WTC11 (cell line): ENCODE measurements around the gene CMTR1.

Experiments used
- CREM ChIP-seq: sonication (generic); formaldehyde crosslinking; IDR thresholded peaks from 2 replicates; pipeline ENCODE4 v1.8.1; 2022; ENCODE audit warnings: mild to moderate bottlenecking, missing genetic modification reagents, moderate library complexity
- ETV6 ChIP-seq: sonication (generic); formaldehyde crosslinking; IDR thresholded peaks from 2 replicates; pipeline ENCODE4 v1.8.1; 2022; ENCODE audit warnings: mild to moderate bottlenecking, missing genetic modification reagents
- GABPB1 ChIP-seq: sonication (generic); formaldehyde crosslinking; IDR thresholded peaks from 2 replicates; pipeline ENCODE4 v1.8.1; 2023; ENCODE audit warnings: mild to moderate bottlenecking, missing genetic modification reagents
- MXD4 ChIP-seq: fragments of 250-450 bp; sonication (Bioruptor Pico); IDR thresholded peaks from 2 replicates; pipeline ENCODE4 v1.8.0; 2021; ENCODE audit warnings: mild to moderate bottlenecking, moderate library complexity, borderline replicate concordance
- MYBL2 ChIP-seq: sonication (generic); formaldehyde crosslinking; IDR thresholded peaks from 2 replicates; pipeline ENCODE4 v1.8.1; 2023; ENCODE audit warnings: mild to moderate bottlenecking, moderate library complexity, missing genetic modification reagents
- SP1 ChIP-seq: sonication (generic); formaldehyde crosslinking; conservative IDR thresholded peaks from 2 replicates; pipeline ENCODE4 v1.8.1; 2022; ENCODE audit warnings: missing genetic modification reagents
- TCF7 ChIP-seq: sonication (generic); formaldehyde crosslinking; IDR thresholded peaks from 2 replicates; pipeline ENCODE4 v1.8.0; 2022; ENCODE audit warnings: mild to moderate bottlenecking, low read depth, missing genetic modification reagents, moderate library complexity
- ZBTB21 ChIP-seq: sonication (generic); formaldehyde crosslinking; IDR thresholded peaks from 2 replicates; pipeline ENCODE4 v1.8.1; 2023; ENCODE audit warnings: mild to moderate bottlenecking, missing genetic modification reagents, borderline replicate concordance
- TF ChIP-seq, protein P1 (sequence below): sonication (generic); formaldehyde crosslinking; IDR thresholded peaks from 2 replicates; pipeline ENCODE4 v1.8.1; 2022; ENCODE audit warnings: missing genetic modification reagents, borderline replicate concordance
- TF ChIP-seq, protein P2 (sequence below): fragments of 200-600 bp; IDR thresholded peaks from 2 replicates; pipeline ENCODE4 v1.8.0; 2022; ENCODE audit warnings: antibody characterized with exemption
- TF ChIP-seq, protein P3 (sequence below): sonication (generic); formaldehyde crosslinking; IDR thresholded peaks from 2 replicates; pipeline ENCODE4 v1.8.1; 2023; ENCODE audit warnings: mild to moderate bottlenecking, missing genetic modification reagents, moderate library complexity
- TF ChIP-seq, protein P4 (sequence below): sonication (generic); formaldehyde crosslinking; IDR thresholded peaks from 2 replicates; pipeline ENCODE4 v1.8.1; 2022; ENCODE audit warnings: low read depth, mild to moderate bottlenecking, moderate library complexity, missing genetic modification reagents, borderline replicate concordance

DNA sequence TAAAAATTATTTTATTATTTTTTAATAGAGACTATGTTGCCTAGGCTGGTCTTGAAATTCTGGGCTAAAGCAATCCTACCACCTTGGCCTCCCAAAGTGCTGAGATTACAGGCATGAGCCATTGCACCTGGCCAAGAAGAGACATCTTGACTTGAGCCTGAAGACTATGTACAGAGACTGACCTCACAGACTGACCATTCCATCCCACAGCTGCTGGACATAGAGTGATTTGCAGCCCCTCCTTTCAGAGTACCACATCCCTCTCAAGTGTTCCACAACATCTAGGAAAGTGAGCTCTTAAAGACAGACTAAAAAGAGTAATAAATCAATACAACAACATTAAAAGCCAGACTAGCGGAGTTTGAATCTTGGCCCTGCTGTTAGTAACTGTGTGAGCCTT, 40.2 kb upstream of the CMTR1 start:
- TF ChIP-seq, protein P1, sequence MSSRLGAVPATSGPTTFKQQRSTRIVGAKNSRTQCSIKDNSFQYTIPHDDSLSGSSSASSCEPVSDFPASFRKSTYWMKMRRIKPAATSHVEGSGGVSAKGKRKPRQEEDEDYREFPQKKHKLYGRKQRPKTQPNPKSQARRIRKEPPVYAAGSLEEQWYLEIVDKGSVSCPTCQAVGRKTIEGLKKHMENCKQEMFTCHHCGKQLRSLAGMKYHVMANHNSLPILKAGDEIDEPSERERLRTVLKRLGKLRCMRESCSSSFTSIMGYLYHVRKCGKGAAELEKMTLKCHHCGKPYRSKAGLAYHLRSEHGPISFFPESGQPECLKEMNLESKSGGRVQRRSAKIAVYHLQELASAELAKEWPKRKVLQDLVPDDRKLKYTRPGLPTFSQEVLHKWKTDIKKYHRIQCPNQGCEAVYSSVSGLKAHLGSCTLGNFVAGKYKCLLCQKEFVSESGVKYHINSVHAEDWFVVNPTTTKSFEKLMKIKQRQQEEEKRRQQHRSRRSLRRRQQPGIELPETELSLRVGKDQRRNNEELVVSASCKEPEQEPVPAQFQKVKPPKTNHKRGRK, result no peak
- TF ChIP-seq, protein P2, sequence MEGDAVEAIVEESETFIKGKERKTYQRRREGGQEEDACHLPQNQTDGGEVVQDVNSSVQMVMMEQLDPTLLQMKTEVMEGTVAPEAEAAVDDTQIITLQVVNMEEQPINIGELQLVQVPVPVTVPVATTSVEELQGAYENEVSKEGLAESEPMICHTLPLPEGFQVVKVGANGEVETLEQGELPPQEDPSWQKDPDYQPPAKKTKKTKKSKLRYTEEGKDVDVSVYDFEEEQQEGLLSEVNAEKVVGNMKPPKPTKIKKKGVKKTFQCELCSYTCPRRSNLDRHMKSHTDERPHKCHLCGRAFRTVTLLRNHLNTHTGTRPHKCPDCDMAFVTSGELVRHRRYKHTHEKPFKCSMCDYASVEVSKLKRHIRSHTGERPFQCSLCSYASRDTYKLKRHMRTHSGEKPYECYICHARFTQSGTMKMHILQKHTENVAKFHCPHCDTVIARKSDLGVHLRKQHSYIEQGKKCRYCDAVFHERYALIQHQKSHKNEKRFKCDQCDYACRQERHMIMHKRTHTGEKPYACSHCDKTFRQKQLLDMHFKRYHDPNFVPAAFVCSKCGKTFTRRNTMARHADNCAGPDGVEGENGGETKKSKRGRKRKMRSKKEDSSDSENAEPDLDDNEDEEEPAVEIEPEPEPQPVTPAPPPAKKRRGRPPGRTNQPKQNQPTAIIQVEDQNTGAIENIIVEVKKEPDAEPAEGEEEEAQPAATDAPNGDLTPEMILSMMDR, result no peak
- TF ChIP-seq, protein P3, sequence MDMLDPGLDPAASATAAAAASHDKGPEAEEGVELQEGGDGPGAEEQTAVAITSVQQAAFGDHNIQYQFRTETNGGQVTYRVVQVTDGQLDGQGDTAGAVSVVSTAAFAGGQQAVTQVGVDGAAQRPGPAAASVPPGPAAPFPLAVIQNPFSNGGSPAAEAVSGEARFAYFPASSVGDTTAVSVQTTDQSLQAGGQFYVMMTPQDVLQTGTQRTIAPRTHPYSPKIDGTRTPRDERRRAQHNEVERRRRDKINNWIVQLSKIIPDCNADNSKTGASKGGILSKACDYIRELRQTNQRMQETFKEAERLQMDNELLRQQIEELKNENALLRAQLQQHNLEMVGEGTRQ (CRISPR knock-in tag), result no peak
- no peak for TF ChIP-seq SP1
- TF ChIP-seq TCF7, result no peak
- TF ChIP-seq ETV6 (CRISPR knock-in tag), result no peak
- no peak for TF ChIP-seq CREM (CRISPR knock-in tag)
- no peak for TF ChIP-seq GABPB1 (CRISPR knock-in tag)
- TF ChIP-seq ZBTB21 (CRISPR knock-in tag), result no peak
- no peak for TF ChIP-seq MYBL2
- TF ChIP-seq MXD4, result no peak
- TF ChIP-seq, protein P4, sequence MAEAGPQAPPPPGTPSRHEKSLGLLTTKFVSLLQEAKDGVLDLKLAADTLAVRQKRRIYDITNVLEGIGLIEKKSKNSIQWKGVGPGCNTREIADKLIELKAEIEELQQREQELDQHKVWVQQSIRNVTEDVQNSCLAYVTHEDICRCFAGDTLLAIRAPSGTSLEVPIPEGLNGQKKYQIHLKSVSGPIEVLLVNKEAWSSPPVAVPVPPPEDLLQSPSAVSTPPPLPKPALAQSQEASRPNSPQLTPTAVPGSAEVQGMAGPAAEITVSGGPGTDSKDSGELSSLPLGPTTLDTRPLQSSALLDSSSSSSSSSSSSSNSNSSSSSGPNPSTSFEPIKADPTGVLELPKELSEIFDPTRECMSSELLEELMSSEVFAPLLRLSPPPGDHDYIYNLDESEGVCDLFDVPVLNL (CRISPR knock-in tag), result no peak
